Frontal cortex (tissue), 4 donors: ENCODE data around the gene NEDD4L. TPM values are rescaled to one million over a fixed set of nuclear protein-coding genes. Genes with fewer than 3 reads are reported as not detected.
"Not testable (repeated sequence)": the region's sequence is repeated elsewhere in the genome, so short reads cannot be mapped to it uniquely, and the experiment has no call there.

ENCODE experiments used
- DNase-seq, 2 donors: peaks; one replicate each; pipeline ENCODE4 v3.0.0; 2012; ENCODE audit warnings: low spot score in 2 of 2
- FAIRE-seq: peaks from 2 replicates; lab custom pipeline; 2012; peaks lifted over from hg19 to GRCh38; lab: Jason Lieb, UNC
- total RNA-seq: library from RNA; depleted of rRNA; stranded (reverse); fragments of >200 nt; gene quantifications from one replicate; pipeline ENCODE4 v1.2.3, GENCODE V29; 2014
- donor health status: control.
- donor health status: control.
- donor health status: control.

The NEDD4L gene
- total RNA-seq, 1 donor from 2014 or later = 108 TPM

DNA sequence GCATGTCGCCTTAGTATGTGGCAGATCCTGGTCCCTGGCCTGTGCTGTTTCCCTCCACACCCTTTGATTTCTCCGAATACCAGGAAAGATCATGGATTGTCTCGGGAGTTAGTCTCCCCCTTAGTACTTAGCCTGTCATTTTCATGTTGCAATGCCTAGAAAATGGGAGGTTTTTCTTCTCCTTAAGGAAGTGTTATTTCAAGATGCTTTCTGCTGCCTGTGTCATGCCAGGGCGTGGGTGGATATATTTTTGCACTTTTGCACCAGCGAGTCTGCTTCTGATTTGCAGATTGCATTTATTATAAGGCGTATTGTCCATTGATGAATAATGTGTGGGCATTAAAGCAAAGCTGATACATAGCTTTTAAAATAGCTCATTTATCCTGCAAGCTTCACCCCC, 223.5 kb downstream of the NEDD4L start:
- DNase-seq (no peak), FAIRE-seq (no peak)

DNA sequence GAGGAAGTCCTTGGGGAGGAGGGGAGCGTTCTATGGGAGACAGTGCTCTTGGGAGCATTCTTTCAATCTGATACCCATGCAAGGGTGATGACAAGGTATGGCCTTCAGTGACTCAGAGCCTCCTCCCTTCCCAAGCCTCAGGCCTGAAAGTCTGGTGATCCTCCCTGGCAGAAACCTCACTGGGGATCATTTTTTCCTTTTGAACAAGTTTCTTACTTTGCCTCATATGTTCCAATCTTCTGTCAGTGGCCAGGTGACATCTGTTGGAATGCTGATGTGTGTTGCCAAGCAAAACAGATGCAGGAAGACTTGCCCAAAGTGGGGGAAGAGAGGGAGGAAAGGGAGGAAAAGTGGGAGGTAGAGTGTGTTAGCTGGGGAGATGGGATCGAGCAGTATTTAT, 224.8 kb downstream of the NEDD4L start:
- DNase-seq = no peak
- FAIRE-seq = no peak

DNA sequence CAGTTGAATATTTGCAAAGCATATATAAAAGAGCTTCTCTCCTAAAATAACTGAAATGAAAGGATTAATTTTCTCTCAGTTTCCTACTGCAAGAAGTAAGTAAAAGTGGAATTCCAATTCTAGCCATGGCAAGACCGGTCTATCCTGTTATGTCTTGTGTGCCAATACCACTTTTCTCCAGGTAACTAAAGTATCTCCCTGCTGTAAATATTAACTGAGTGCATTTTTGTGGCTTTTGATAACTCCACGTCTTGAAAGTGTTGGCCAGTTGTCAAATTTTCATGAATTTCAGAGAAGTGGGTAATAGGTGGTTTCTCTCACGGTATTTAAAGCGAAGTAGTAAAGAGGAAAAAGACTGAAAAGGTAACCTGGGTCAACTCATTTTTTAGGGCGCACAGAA, 225.9 kb downstream of the NEDD4L start:
- no peak for FAIRE-seq

DNA sequence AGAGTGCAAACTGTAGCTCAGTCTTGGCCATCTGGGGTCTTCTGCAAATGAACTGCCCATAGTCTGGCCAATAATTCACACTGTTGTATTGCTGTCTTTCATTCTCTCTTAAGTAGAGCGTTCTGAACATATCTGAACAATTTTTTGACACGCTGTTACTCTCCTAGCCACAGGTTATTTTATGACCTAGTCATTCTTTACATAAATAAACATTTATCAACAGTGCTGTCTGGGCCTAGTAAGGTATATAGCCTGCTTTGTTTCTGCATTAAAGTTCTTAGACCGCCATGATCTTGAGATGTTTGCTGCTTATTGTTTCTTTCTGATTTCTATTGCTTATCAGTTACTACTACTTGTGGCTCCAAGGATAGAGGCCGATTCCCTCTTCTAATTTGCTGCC, 226.4 kb downstream of the NEDD4L start:
- no peak for FAIRE-seq
- no peak for DNase-seq

More for the DNA sequence above, 225.9 kb downstream of the NEDD4L start:
- no peak for DNase-seq

DNA sequence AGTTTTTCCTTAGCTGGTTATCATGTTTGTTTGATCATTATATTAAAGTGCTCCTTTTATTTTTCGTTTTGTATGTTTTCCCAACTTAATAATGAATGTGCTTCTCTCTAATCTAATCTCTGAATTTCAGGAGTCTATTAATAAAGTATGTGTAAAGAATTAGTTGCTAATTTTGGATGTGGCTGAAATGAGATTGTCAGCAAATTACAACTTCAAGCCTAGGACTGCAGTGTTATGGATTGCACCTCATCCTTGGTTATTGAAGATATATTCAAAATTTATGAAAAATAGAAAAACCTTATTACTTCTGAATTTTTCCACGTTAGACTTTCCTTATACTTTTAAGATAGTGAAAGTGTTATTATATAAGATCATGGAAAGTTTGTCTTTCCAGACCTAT, 227.7 kb downstream of the NEDD4L start:
- DNase-seq (no peak), FAIRE-seq (no peak)

DNA sequence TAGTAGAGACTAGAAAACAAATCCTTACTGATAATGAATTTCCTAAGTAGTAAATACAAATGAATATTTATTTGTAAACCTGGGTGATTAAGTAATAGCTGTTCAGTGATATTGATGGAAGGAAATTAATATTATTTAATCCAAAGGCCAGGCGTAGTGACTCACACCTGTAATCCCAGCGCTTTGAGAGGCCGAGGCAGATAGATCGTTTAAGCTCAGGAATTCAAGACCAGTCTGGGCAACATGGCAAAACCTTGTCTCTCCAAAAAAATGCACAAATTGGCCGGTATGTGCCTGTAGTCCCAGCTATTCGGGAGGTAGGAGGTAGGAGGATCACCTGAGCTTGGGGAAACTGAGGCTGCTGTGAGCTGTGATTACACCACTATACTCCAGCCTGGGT, 228.2 kb downstream of the NEDD4L start:
- FAIRE-seq (no peak), DNase-seq (no peak)

DNA sequence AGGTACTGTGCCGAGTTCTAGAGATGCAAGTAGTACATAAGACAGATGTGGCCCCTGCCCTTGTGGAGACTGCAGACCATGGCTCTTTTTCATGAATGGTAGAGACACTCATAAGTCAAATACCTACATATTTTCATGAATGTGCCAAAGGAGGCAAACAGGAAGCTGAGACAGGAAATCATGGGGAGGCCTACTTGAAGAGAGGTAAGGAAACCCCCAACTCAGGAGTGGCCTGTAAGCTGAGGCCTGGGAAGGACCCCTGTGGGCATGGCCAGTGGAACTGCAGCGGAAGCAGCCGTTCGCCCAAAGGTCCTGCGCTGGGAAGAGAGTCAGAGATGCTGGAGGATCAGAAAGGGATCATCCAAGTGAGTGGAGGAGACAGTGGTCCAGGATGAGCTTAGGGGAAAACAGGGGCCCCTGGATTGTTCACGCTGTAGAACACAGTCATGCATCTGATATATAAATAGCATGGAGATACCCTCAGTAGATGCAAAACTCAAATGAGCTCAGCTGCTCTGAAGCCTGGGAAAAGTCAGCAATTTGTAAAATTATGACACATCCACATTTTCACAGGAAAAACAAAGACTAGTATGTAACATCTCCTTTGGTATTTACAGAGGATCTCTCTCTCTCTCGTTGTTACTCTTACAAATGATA, 228.9 kb downstream of the NEDD4L start:
- FAIRE-seq (no peak), DNase-seq (no peak)

DNA sequence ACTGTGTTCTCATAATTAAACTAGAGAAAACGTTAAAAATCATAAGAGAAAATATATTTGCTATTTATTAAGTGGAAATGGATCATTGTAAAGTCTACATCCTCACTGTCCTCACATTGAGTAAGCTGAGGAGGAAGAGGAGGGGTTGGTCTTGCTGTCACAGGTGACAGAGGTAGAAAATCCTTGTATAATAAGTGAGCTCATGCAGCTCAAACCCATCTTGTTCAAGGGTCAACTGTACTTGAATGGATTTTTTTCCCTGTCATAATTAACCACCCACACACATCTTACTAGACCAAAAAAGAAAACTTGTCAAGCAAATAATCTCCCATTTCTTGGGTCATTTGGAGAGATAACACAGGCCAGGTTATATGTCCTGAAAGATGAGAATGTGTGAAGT, 231.2 kb downstream of the NEDD4L start:
- DNase-seq (no peak), FAIRE-seq (no peak)

DNA sequence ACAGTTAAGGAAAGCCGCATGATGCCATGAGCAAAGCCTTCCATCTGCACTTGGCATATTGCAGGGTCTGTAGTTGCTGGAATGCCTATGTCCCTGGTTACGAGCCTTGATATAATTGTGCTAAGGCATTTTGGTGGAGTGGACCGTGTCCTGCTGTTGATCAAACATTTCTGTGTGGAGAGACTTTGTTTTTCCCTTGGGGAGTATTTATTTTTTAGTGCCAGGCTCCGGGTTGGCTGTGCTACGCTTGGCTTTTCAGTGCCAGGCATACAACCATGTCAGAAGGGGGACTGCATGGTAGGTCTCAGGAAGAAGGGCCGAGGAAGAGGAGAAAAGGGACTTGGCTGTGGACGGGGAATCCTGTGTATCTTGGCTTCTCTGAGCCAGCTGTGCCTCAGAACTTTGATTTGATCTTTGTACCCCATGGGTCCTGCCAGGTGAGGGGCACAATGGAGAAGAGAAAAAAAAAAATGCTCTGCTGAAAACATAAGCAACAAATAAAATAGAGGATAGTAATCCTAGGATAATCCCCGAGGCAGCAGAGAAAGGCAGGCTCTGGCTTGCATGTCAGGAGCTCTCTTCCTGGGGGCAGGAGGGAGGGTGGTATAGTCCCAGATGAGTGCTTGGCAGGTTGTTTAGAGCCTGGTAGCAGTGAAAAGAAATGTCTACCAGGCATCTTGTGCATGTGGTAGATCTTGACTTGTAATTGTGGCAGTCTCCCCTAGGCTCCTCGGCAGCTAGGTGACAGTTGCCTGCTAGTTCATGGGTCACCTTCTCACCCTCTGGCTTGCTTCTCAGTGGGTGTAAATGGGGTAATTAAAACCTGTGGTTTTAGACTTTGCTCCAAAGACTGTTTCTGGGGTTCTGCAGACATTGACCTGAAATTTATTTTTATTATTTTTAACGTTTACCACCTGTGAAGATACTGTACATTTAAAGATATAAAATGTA, 233.0 kb downstream of the NEDD4L start:
- no peak for FAIRE-seq

DNA sequence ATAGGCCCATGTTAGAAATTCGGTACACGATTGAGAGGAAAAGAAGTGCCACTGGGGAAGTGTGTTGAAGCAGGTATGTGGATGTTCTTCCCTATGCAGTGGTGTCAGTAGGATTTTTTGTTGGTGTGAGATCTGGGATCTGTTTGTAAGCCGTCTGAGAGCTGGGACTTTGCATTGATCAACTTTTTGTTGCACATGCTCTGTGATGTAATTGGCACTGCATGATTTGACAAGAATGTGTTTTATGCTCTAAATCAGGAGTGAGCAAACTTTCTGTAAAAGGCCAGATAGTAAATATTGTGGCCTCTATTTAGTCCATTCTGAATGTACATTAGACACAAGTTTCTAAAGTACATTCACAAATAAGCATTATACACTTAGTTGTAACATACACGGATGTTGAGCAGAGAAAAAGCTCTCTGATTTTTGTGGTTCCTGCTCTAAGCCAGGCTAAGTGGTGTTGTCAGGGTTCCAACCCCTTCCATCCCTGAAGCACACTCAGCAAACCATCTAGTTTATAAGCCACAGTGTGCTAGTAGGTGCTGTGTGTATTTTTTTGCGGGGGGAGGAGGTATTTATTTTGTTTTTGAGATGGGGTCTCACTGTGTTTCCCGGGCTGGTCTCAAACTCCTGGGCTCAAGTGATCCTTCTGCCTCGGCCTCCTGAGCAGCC, 235.6 kb downstream of the NEDD4L start:
- FAIRE-seq (no peak), DNase-seq (no peak)

More for the DNA sequence above, 233.0 kb downstream of the NEDD4L start:
- no peak for DNase-seq

DNA sequence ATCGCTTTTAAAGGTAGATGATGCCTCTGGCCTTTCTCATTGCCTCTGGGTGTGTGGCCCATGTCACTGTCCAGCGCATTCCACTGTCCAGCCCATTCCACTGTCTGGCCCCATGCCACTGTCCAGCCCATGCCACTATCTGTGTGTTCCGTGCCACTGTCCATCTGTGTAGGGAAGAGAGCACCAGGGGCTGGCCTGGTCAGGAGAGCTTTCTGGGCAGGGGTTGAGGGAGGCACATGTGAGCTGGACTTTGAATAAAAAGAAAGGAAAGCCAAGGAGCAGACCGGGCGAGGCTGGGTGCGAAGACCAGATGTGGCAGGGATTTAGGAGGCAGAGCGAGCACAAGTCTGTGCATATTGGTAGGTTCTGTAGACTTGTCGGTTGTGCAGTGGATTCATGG, 236.2 kb downstream of the NEDD4L start:
- FAIRE-seq (no peak), DNase-seq (no peak)

DNA sequence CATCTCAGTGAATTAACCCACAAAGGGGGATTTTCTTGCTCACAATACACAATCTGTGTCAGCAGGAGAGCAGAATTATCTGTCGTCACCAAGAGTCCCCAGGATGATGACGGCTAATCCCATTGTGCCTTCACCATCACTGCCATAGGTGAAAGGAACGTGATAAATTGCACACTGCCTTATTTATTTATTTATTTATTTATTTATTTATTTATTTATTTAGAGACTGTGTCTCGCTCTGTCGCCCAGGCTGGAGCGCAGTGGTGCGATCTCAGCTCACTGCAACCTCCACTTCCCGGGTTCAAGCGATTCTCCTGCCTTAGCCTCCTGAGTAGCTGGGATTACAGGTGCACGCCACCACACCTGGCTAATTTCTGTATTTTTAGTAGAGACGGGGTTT, 238.8 kb downstream of the NEDD4L start:
- not testable (repeated sequence) for FAIRE-seq, DNase-seq

DNA sequence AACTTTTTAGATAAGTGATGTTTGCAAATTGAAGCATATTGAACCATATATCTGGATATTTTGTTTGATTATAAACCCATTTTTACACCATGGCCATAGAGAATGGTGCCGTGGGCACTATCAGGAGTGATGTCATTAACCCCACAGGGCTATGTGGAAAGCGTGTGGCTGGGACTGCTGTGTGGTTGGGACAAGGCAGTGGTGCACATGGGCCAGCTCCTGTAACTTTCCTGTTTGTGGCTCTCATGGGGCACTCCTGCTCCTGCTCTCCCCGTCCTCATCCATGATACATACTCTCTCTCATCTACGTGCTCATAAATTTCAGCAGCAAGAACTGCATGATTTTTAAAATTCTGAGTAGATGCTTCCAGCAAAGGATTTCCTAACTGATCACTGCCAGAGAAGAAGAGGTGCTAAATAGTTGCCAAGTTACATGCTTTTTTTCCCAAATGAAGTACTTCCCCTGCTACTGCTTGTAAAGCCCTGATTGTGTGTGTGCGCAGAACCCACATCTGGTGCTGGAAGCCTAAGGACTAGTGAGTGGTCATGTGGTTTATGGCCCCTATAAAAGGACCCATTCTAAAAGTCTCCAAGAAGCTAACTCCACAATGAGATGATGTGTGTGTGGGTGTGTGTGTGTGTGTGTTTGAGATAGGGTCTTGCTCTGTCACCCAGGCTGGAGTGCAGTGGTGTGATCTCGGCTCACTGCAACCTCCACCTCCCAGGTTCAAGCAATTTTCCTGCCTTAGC, 240.8 kb downstream of the NEDD4L start:
- DNase-seq = no peak
- no peak for FAIRE-seq

DNA sequence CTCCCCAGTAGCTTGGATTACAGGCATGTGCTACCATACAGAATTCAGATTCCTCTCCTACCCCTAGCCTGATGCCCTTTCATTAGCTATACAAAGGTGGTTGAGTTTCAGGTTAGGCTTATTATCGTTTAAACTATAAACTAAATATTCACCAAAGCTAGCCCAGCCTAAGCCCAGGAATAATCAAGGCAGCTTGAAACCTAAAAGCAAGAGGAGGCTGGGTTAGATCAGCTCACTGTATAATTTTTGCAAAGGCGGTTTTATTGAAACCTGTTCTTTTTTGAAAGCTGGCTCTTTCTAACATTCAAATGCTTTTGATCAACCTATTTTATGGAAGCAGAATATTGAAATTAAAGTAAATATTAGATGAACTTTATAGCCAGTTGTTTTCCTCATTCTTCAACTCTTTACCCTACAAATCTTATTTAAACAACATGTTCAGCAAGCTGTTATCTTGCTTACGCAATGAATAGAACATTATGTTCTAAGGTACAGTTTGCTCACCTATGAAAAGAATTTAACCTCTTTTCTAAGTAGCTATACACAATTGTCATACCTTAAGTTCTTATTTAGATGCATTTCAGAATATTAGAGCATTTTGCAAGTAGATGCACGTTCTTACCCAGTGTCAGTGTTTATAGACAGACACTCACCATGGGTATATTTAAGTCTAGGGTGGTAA, 241.6 kb downstream of the NEDD4L start:
- FAIRE-seq (no peak), DNase-seq (no peak)

DNA sequence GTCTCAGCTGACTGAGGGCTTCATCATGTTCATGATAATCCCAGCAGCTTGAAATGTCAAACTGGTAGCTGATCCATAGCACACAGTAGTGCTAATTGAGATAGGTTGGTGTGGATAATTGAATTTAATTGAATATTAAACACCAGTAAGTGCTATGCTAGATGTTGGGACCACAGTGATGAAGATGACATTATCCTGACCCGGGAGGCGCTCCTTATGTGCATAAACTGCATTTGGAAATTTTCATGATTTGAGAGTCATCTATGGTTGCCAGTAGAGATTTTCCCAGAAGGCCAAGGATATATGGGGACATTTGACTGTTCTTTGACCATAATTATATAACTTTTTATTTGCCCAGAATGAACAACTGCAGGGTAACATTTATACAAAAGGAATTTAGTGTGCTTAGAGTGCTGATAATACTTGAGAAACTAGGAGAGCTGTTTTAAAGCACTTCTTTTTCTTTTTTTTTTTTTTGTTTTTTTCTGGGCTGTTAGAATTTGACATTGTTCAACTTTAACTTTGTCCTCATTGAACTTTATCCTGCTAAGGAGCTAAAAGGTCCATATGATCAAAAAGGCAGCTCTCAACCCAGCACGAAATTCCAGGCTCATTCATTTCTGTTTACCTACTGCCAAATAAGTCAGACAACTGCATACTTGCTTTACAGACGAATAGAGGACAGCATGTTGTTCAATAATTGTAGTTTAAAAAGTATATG, 242.8 kb downstream of the NEDD4L start:
- DNase-seq (no peak), FAIRE-seq (no peak)

DNA sequence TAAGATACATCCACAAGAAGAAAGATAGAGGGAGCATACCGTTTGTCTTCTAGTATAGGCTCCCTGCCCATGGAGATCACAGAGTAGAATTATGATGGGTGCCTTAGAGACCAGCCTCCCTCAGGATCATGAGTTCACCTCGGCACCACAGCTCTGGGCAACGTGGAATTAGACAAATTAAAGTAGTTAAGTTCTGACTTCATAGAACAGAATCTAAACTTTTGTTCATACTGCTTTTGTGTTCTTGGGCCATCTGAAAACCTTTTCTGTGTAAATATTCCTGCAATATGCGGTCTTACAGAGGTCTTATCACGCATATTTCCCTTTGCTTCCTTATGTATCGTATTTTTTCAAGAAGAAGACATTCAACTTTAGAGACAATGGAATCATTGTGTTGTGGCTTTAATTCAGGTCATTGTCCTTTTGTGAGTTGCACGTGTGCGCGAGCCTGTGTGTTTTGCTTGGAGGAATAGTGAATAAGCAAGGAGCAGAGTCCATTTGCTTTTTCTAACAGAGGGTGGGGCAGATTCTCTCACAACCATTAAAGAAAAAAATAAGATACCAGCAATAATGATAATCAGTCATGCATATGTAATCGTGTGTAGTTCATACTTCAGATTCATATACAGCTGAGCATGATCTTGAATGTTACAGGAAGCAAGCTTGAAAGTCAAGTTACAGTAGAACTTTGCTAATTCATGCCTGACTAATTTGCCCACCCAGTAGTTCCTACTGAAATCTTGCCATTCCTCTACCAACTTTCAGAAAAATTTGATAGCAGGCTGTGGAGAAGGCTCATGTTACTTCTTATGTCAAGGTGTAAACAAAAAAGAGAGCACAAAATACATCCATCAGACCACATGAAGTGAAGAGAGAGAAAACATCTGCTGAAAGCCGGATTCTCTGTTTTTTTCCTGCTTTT, 243.6 kb downstream of the NEDD4L start:
- FAIRE-seq = no peak
- no peak for DNase-seq

DNA sequence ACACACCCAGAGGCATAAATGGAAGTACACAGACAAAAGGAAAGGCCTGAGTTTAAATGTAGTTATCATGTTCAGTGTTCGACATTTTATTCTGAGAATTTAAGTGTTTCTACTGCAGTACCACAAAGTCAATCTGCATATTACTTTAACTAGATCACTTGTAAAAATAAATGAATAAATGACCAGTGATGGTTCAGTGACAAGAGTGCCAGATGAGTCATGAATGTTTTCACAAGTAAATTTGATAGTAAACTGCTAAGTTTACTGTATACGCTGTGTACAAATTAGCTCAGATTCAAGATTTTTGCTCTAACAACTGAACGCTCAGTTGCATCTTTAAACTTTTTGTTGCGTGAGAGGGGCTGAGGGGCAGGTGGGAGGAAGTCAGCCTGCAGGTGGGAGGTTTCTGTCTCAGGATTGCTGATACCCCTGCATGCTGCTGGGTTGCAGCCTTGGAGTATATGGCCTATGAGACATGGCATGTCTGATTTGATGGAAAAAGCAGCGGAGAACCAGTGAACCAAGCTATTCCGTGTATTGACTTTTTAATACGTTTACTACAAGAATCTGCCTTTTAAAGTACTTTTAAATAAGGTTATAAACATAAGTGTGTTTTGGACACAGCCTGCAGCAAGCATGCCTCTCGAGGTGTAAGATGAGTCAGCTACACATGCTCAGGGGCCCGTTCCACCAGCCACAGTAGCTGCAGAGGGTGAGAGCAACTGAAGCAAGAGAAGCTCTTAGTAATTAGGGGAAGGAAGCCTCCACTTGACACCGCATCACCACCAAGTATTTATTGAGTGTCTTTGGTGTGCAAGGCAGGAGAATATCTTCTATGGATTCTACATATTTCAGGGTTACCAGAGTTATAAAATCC, 245.1 kb downstream of the NEDD4L start:
- DNase-seq (no peak), FAIRE-seq (no peak)
